ENCODE data around the gene TNS3. TPM values are rescaled to one million over a fixed set of nuclear protein-coding genes. Genes with fewer than 3 reads are reported as not detected.

The TNS3 gene
- total RNA-seq, 2 experiments from 2014 or later, result 0.11 TPM

DNA sequence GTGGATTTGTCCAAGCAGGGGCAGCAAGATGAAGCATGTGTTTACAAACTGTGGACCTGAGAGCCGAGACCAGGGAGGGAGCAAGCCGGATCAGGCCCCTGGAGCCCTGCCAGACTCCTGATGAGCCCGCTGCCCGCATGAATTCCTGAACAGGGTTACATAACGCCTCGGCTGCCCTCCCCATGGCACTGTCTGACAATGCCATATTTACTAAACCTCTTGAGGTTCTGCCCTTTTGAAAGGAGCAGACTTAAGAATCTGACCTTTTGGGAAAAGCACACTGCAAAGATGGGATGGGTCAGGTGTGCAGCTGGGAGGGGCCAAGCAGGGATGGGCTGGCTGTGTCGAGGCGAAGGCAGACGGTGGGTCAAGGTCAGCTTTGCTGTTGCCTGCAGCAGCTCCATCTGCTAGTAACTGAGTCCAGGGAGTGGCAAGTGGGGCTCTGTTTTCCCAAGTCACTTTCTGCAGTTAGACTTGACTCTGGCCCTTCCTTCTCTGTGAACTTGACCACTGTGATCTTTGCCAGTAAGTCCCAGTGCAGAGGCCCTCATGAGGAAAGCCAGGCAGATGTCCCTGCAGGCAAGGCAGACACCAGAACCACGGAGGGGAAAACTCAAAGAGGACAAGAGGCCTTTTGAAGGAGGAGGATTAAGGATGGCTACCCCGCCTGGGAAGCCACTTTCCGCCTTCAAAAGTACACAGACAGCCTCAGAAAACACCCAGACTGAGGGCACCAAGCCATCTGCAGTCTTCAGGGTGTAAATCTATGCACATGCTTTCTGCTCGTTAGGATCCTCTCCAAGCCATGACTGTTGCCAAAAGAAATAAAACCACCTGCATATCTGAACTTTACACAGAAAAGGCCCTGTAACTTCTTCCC is 175.8 kb downstream of the TNS3 start:
- Mint-ChIP-seq H3K27ac (no peak overlapping the region), H3K4me3 (no peak overlapping the region), H3K9me3 (ENCODE audit: low read depth) (no peaks in the 10 kb centered on the region), H3K27me3 (no peaks in the 10 kb centered on the region), H3K4me1 (peaks cover 8% of the 10 kb centered on the region), H3K36me3 (ENCODE audit: low read depth) (no peaks in the 10 kb centered on the region)
- no peak for ATAC-seq
- ChIA-PET POLR2A (no interaction called here), CTCF (no interaction called here)
- intact Hi-C loops (cut with DNase I, micrococcal nuclease), result no loop called here
- DNase-seq, result no peak

DNA sequence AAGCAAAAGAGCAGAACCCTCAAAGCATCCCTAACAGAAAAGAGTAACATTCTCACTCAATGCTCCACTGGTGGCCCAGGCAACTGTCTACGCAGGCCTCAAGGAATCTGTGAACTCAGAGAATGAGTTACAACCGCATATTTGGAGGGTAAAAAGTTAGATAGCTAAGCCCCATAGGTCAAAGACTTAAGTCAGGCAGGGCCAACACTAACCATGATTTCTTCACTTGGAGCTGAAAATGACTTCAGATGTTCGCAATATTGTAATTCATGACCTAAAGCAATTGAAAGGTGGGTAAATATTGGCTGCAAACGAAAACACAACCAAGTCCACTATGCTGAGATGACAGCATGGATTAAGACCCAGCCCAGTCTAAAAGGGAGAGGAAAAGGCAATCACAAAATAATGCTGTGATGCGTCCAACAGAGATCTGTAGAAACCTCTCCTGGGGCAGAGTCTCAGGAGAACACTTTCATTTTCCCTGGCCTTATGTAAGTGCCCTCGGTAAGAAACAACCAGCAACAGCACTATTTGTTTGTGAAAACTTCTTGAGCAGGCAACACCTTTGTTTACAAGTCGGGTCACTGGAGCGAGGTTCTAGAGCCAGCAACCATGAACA is 176.5 kb downstream of the TNS3 start:
- CTCF ChIA-PET, result no interaction called here
- Mint-ChIP-seq H3K9me3 (ENCODE audit: low read depth) (no peaks in the 10 kb centered on the region), H3K27me3 (no peaks in the 10 kb centered on the region), H3K4me1 (peaks cover 8% of the 10 kb centered on the region), H3K36me3 (ENCODE audit: low read depth) (no peaks in the 10 kb centered on the region), H3K27ac (no peak overlapping the region), H3K4me3 (no peak overlapping the region)
- DNase-seq (no peak), ATAC-seq (no peak)
- intact Hi-C loops (cut with DNase I, micrococcal nuclease), result no loop called here
- POLR2A ChIA-PET, result no interaction called here

DNA sequence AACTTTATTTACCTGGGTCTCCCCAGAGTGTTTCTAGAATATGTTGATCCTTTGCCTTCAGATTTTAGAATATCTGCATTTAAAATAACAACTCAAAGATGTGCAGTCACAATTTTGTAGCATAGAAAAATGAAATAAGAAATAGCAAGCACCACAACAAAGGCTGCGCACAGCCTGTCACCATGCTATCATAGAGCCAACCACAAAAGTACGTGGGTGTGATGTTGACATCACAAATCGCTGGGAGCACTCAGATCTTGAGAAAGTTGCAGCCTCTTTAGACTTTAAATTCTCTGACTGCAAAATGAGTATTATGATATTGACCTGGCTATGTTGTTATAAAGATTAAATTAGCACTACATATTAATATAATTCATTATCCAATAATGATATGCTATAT is 177.9 kb downstream of the TNS3 start:
- peak; percentile 84 for ATAC-seq
- peak; percentile 73 for DNase-seq
- POLR2A ChIA-PET, result no interaction called here
- H3K4me1 Mint-ChIP-seq, result peaks cover 8% of the 10 kb centered on the region
- no peaks in the 10 kb centered on the region for H3K9me3 Mint-ChIP-seq (ENCODE audit: low read depth)
- H3K4me3 Mint-ChIP-seq, result no peak overlapping the region
- no peaks in the 10 kb centered on the region for H3K27me3 Mint-ChIP-seq
- no peaks in the 10 kb centered on the region for H3K36me3 Mint-ChIP-seq (ENCODE audit: low read depth)
- CTCF ChIA-PET, result no interaction called here
- intact Hi-C loops (cut with DNase I, micrococcal nuclease), result no loop called here
- H3K27ac Mint-ChIP-seq, result no peak overlapping the region

DNA sequence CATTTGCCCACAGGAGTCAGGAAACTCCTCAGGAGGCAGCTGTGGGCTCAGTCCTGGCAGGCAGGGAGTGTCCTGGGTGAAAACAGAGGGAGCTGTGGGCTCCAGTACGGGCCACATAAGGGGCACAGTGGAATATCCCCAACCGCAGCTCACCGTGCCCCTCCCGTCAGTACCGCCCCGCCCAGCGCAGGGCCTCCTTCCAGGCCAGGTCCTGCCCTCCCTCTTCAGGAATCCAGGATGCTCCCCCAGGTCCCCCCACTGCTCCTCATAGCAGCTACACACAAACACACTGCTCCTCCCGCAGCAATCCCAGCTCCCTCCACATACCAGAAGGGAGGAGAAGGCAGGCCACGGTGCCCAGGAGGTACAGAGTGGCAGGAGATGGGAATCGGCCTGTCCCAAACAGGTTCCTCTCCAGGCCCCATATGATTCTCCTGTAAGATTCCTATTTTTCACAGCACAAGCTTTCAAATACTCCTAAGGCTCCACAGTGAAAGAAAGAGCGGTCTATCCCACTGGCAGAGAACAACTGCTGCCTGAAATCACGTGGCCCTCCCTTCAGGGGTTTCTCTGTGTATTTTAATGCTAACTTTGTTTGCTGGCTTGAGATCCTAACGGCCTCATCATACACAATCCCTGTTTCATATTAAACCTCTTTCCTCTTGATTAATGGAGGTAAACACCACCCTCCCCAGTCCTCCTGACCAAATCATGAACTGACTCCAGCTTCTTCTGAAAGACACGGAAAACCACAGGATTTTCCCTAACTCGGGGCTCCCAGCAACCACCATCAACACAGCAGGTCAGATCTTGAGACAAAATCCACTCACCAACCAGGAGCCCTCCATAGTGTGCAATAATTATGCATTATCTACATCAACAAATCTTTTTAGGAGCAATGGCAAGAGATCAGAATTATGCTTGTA is 178.7 kb downstream of the TNS3 start:
- ChIA-PET POLR2A (no interaction called here), CTCF (no interaction called here)
- DNase-seq (no peak), ATAC-seq (no peak)
- Mint-ChIP-seq H3K9me3 (ENCODE audit: low read depth) (no peaks in the 10 kb centered on the region), H3K27ac (no peak overlapping the region), H3K4me3 (no peak overlapping the region), H3K27me3 (no peaks in the 10 kb centered on the region), H3K36me3 (ENCODE audit: low read depth) (no peaks in the 10 kb centered on the region), H3K4me1 (peaks cover 8% of the 10 kb centered on the region)
- intact Hi-C loops (cut with DNase I, micrococcal nuclease), result no loop called here

DNA sequence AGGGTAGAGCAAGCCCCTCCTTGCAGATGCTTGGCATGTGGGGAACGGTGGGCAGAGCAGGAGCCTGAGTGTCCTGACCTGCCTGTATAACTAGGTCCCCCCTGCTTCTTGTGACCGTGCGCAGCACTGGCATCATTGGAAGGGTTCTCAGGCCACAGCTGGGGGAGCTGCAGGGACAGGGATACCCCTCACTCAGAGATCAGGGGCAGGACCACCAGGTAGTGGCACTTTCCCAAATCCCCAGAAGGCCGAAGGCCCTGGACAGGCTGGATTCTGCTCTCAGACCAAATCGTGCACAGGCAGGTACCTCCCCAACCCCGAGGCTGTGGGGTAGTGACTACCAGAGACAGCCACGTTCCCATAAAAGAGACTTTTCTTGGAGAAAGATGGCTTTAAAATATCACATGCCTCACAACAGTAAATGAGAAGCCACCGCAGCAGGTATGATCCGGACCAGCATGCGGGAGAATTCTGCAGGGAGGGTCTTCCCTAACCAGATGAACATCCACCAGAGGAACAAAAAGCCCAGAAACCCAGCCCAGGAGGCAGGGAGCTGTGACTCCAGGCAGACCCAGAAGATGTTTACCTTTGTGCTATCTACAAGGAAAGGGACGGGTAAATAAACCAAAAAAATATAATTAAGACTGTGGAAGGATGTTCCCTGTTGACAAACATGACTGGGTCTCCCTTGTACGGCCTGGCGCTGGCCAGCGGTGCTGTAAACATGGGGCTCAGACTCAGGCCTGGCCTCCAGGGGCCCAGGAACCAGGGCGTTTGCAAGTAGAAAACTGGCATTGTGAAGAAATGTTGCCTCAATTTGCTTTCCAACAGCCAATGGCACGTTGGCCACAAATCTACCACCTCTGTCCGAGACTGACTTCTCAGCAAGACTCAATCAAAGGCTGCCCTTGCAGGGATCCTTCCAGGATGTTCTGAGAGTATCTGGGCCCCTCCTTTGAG is 180.0 kb downstream of the TNS3 start:
- no peak overlapping the region for H3K27ac Mint-ChIP-seq
- no peak overlapping the region for H3K4me3 Mint-ChIP-seq
- POLR2A ChIA-PET, result no interaction called here
- H3K36me3 Mint-ChIP-seq (ENCODE audit: low read depth), result no peaks in the 10 kb centered on the region
- H3K27me3 Mint-ChIP-seq, result no peaks in the 10 kb centered on the region
- no peak for ATAC-seq
- CTCF ChIA-PET, result no interaction called here
- intact Hi-C loops (cut with DNase I, micrococcal nuclease), result no loop called here
- H3K9me3 Mint-ChIP-seq (ENCODE audit: low read depth), result no peaks in the 10 kb centered on the region
- peaks cover 8% of the 10 kb centered on the region for H3K4me1 Mint-ChIP-seq
- no peak for DNase-seq

- Mint-ChIP-seq H3K4me3 (no peak overlapping the region), H3K27ac (no peak overlapping the region), H3K9me3 (ENCODE audit: low read depth) (no peaks in the 10 kb centered on the region), H3K4me1 (peaks cover 8% of the 10 kb centered on the region), H3K27me3 (peaks cover 2% of the 10 kb centered on the region), H3K36me3 (ENCODE audit: low read depth) (no peaks in the 10 kb centered on the region)
- CTCF ChIA-PET, result no interaction called here
- ATAC-seq (no peak), DNase-seq (no peak)
- intact Hi-C loops (cut with DNase I, micrococcal nuclease), result no loop called here
- POLR2A ChIA-PET, result no interaction called here
These were observed 181.1 kb downstream of the TNS3 start for GRCh38 chr7:47400741-47401206.

DNA sequence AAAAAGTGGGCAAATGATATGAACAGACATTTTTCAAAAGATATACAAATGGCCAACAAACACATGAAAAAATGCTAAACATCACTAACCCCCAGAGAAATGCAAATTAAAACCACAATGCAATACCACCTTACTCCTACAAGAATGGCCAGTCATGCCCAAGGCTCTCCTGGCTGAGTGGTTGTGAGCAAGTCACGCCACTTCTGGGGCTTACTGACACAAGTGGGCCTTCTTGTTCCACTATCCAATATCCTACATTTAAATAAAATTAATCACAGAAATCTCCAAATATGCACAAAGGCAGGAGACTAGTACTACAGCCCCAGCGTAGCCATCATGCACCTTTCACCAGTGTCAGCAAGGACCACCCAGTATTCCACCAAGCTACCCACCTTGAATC is 181.9 kb downstream of the TNS3 start:
- Mint-ChIP-seq H3K4me3 (no peak overlapping the region), H3K36me3 (ENCODE audit: low read depth) (no peaks in the 10 kb centered on the region), H3K9me3 (ENCODE audit: low read depth) (no peaks in the 10 kb centered on the region), H3K27me3 (peaks cover 5% of the 10 kb centered on the region), H3K4me1 (peaks cover 8% of the 10 kb centered on the region), H3K27ac (no peak overlapping the region)
- intact Hi-C loops (cut with DNase I, micrococcal nuclease), result no loop called here
- ATAC-seq (no peak), DNase-seq (no peak)
- ChIA-PET CTCF (no interaction called here), POLR2A (no interaction called here)

DNA sequence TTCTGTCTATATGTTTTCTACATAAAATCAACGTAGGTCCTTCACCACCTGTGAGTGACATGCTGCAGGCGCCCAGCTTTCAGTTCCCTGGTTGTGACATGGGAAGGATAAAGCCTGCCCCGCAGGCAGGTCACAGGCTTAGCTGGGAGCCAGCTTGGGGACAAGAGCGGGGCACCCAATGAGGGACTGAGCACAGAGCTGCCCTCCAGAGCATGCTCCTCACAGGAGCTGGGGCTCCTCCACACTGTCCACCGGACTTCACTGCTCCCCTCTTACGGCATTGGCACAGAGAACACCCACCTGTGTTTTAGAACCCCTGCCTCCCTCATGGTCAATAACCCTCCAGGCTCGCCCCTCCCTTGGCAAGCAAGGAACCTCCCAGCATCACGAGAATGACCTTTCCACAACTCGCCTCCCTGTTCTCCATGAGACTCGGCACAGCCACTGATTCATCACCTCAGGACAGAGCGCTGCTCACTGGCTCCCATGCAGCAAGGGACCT is 187.1 kb downstream of the TNS3 start:
- DNase-seq (no peak), ATAC-seq (no peak)
- intact Hi-C loops (cut with DNase I, micrococcal nuclease), result no loop called here
- H3K9me3 Mint-ChIP-seq (ENCODE audit: low read depth), result no peaks in the 10 kb centered on the region
- POLR2A ChIA-PET, result no interaction called here
- H3K4me1 Mint-ChIP-seq, result no peaks in the 10 kb centered on the region
- no peak overlapping the region for H3K27ac Mint-ChIP-seq
- peaks cover 6% of the 10 kb centered on the region for H3K27me3 Mint-ChIP-seq
- H3K4me3 Mint-ChIP-seq, result no peak overlapping the region
- CTCF ChIA-PET, result no interaction called here
- no peaks in the 10 kb centered on the region for H3K36me3 Mint-ChIP-seq (ENCODE audit: low read depth)

DNA sequence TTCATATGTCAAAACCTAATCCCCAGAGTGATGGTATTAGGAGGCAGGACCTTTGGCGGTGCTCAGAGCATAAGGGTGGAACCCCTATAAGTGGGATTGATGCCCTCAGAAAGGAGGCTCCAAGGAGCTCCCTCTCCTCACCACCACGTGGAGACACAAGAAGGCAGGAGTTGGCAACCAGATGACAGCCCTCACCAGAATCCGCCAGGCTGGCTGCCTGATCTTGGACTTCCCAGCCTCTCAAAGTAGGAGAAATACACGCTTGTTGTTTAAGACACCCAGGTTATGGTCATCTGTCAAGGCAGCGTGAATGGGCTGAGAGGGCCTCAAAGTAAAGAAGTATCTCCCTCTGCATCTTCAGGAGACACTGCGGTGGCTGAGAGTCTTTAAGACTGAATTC is 187.7 kb downstream of the TNS3 start:
- Mint-ChIP-seq H3K9me3 (ENCODE audit: low read depth) (no peaks in the 10 kb centered on the region), H3K4me3 (no peak overlapping the region), H3K27me3 (peaks cover 6% of the 10 kb centered on the region), H3K36me3 (ENCODE audit: low read depth) (no peaks in the 10 kb centered on the region), H3K4me1 (no peaks in the 10 kb centered on the region), H3K27ac (no peak overlapping the region)
- DNase-seq (no peak), ATAC-seq (no peak)
- ChIA-PET CTCF (no interaction called here), POLR2A (no interaction called here)
- intact Hi-C loops (cut with DNase I, micrococcal nuclease), result no loop called here

GRCh38 chr7:47393406-47393805 is 188.5 kb downstream of the TNS3 start:
- no peaks in the 10 kb centered on the region for H3K9me3 Mint-ChIP-seq (ENCODE audit: low read depth)
- ChIA-PET POLR2A (no interaction called here), CTCF (no interaction called here)
- no peaks in the 10 kb centered on the region for H3K36me3 Mint-ChIP-seq (ENCODE audit: low read depth)
- intact Hi-C loops (cut with DNase I, micrococcal nuclease), result no loop called here
- H3K27me3 Mint-ChIP-seq, result peaks cover 6% of the 10 kb centered on the region
- H3K4me3 Mint-ChIP-seq, result no peak overlapping the region
- H3K27ac Mint-ChIP-seq, result no peak overlapping the region
- no peak for DNase-seq
- no peak for ATAC-seq
- H3K4me1 Mint-ChIP-seq, result no peaks in the 10 kb centered on the region

GRCh38 chr7:47392241-47392759 is 189.6 kb downstream of the TNS3 start:
- peaks cover 6% of the 10 kb centered on the region for H3K27me3 Mint-ChIP-seq
- ChIA-PET CTCF (no interaction called here), POLR2A (no interaction called here)
- DNase-seq (no peak), ATAC-seq (no peak)
- H3K36me3 Mint-ChIP-seq (ENCODE audit: low read depth), result no peaks in the 10 kb centered on the region
- no peak overlapping the region for H3K27ac Mint-ChIP-seq
- H3K4me3 Mint-ChIP-seq, result no peak overlapping the region
- intact Hi-C loops (cut with DNase I, micrococcal nuclease), result loop anchor here in 1 of 2 experiments (1.0 kb wide), 1 partner anchor 44 kb away; no protein-coding TSS in a partner anchor
- H3K9me3 Mint-ChIP-seq (ENCODE audit: low read depth), result no peaks in the 10 kb centered on the region
- no peaks in the 10 kb centered on the region for H3K4me1 Mint-ChIP-seq
